ENCODE measurements around the gene MPC1L. TPM values are rescaled to one million over a fixed set of nuclear protein-coding genes. Genes with fewer than 3 reads are reported as not detected.

MPC1L gene
- total RNA-seq, 1 experiment from 2014 or later: not detected

GRCh38 chrX:40576291-40576690, 46.9 kb upstream of the MPC1L start:
- TF ChIP-seq CTCF (conservative IDR thresholded peaks at IDR 0.05; ENCODE audit: low read depth, low read length): no peak
- no peak for TF ChIP-seq EZH2phosphoT487 (IDR thresholded peaks at IDR 0.05; ENCODE audit: borderline replicate concordance, low read length)
- no peak for TF ChIP-seq EZH2 (IDR thresholded peaks at IDR 0.05; ENCODE audit: low read length, unreplicated experiment)
- Histone ChIP-seq H3K36me3 (ENCODE audit: low read depth, low read length) (no peaks in the 10 kb centered on the region), H3K27me3 (ENCODE audit: low read length) (no peaks in the 10 kb centered on the region), H2AFZ (ENCODE audit: low read length) (no peak overlapping the region), H3K9me2 (replicated peaks; ENCODE audit: low read length) (no peaks in the 10 kb centered on the region), H3K27ac (ENCODE audit: low read length) (no peak overlapping the region), H3K9ac (ENCODE audit: low read length) (no peak overlapping the region), H3K9me3 (ENCODE audit: low read length) (no peaks in the 10 kb centered on the region), H3F3A (ENCODE audit: low read length, unreplicated experiment) (no peaks in the 10 kb centered on the region), H3K4me2 (ENCODE audit: low read length) (no peak overlapping the region), H3K4me1 (ENCODE audit: insufficient read depth, low read length) (no peaks in the 10 kb centered on the region; the same call in 1 of the 2 replicates), H3K79me2 (ENCODE audit: low read length) (peaks cover 2% of the 10 kb centered on the region), H3K4me3 (ENCODE audit: low read length) (no peak overlapping the region), H4K20me1 (ENCODE audit: low read length) (no peaks in the 10 kb centered on the region)
- POLR2A ChIA-PET (ENCODE audit: unreplicated experiment): no interaction called here
- ATAC-seq (no peak), DNase-seq (no peak)
- intact Hi-C loops (cut with micrococcal nuclease): no loop called here
- BruUV-seq (replicated peaks): no TSS peak
- CTCF ChIA-PET: no interaction called here

- Histone ChIP-seq H3F3A (ENCODE audit: low read length, unreplicated experiment) (no peaks in the 10 kb centered on the region), H3K4me3 (ENCODE audit: low read length) (no peak overlapping the region), H3K79me2 (ENCODE audit: low read length) (peaks cover 21% of the 10 kb centered on the region), H4K20me1 (ENCODE audit: low read length) (no peaks in the 10 kb centered on the region), H3K36me3 (ENCODE audit: low read depth, low read length) (no peaks in the 10 kb centered on the region), H2AFZ (ENCODE audit: low read length) (no peak overlapping the region), H3K4me1 (ENCODE audit: insufficient read depth, low read length) (no peaks in the 10 kb centered on the region; the same call in 1 of the 2 replicates), H3K4me2 (ENCODE audit: low read length) (no peak overlapping the region), H3K27ac (ENCODE audit: low read length) (no peak overlapping the region), H3K9ac (ENCODE audit: low read length) (no peak overlapping the region), H3K27me3 (ENCODE audit: low read length) (no peaks in the 10 kb centered on the region), H3K9me3 (ENCODE audit: low read length) (no peaks in the 10 kb centered on the region), H3K9me2 (replicated peaks; ENCODE audit: low read length) (no peaks in the 10 kb centered on the region)
- BruUV-seq (replicated peaks): no TSS peak
- intact Hi-C loops (cut with micrococcal nuclease): no loop called here
- ATAC-seq (no peak), DNase-seq (no peak)
- ChIA-PET CTCF (no interaction called here), POLR2A (ENCODE audit: unreplicated experiment) (no interaction called here)
- TF ChIP-seq EZH2 (IDR thresholded peaks at IDR 0.05; ENCODE audit: low read length, unreplicated experiment) (no peak), CTCF (conservative IDR thresholded peaks at IDR 0.05; ENCODE audit: low read depth, low read length) (no peak), EZH2phosphoT487 (IDR thresholded peaks at IDR 0.05; ENCODE audit: borderline replicate concordance, low read length) (no peak)
Measured at GRCh38 chrX:40578039-40578695, 45.1 kb upstream of the MPC1L start.

GRCh38 chrX:40579141-40579540, 44.1 kb upstream of the MPC1L start:
- Histone ChIP-seq H2AFZ (ENCODE audit: low read length) (no peak overlapping the region), H4K20me1 (ENCODE audit: low read length) (no peaks in the 10 kb centered on the region), H3K79me2 (ENCODE audit: low read length) (peaks cover 30% of the 10 kb centered on the region), H3K4me2 (ENCODE audit: low read length) (no peak overlapping the region), H3K27me3 (ENCODE audit: low read length) (no peaks in the 10 kb centered on the region), H3K36me3 (ENCODE audit: low read depth, low read length) (no peaks in the 10 kb centered on the region), H3K9ac (ENCODE audit: low read length) (no peak overlapping the region), H3K27ac (ENCODE audit: low read length) (no peak overlapping the region), H3K9me3 (ENCODE audit: low read length) (no peaks in the 10 kb centered on the region), H3K4me1 (ENCODE audit: insufficient read depth, low read length) (no peaks in the 10 kb centered on the region; the same call in 1 of the 2 replicates), H3K4me3 (ENCODE audit: low read length) (no peak overlapping the region), H3K9me2 (replicated peaks; ENCODE audit: low read length) (no peaks in the 10 kb centered on the region), H3F3A (ENCODE audit: low read length, unreplicated experiment) (no peaks in the 10 kb centered on the region)
- CTCF ChIA-PET: no interaction called here
- BruUV-seq (replicated peaks): no TSS peak
- ATAC-seq: no peak
- POLR2A ChIA-PET (ENCODE audit: unreplicated experiment): no interaction called here
- DNase-seq: no peak
- intact Hi-C loops (cut with micrococcal nuclease): no loop called here
- TF ChIP-seq EZH2 (IDR thresholded peaks at IDR 0.05; ENCODE audit: low read length, unreplicated experiment) (no peak), EZH2phosphoT487 (IDR thresholded peaks at IDR 0.05; ENCODE audit: borderline replicate concordance, low read length) (no peak), CTCF (conservative IDR thresholded peaks at IDR 0.05; ENCODE audit: low read depth, low read length) (no peak)
